Kidney capillary endothelial cell (primary cell): ENCODE results near the gene MYLK.

ENCODE experiments used
- DNase-seq: peaks from one replicate; pipeline ENCODE4 v3.0.0-alpha.2; 2018; ENCODE audit warnings: low spot score

Gene MYLK

GRCh38 chr3:123670743-123671142 is 213.4 kb downstream of the MYLK start:
- no peak for DNase-seq

- no peak for DNase-seq
Measured at GRCh38 chr3:123668906-123669305, 215.2 kb downstream of the MYLK start.

GRCh38 chr3:123667784-123668183 is 216.3 kb downstream of the MYLK start:
- peak; percentile 60 for DNase-seq

GRCh38 chr3:123664753-123665152 is 219.4 kb downstream of the MYLK start:
- no peak for DNase-seq

- no peak for DNase-seq
Measured at GRCh38 chr3:123663977-123664376, 220.2 kb downstream of the MYLK start.

GRCh38 chr3:123661973-123662372 is 222.2 kb downstream of the MYLK start:
- no peak for DNase-seq

GRCh38 chr3:123660900-123661299 is 223.2 kb downstream of the MYLK start:
- peak; percentile 35 for DNase-seq

GRCh38 chr3:123660141-123660675 is 223.9 kb downstream of the MYLK start:
- DNase-seq = no peak

GRCh38 chr3:123658852-123659206 is 225.3 kb downstream of the MYLK start:
- DNase-seq = no peak

GRCh38 chr3:123658118-123658851 is 225.8 kb downstream of the MYLK start:
- DNase-seq = no peak

- no peak for DNase-seq
Measured at GRCh38 chr3:123657568-123657967, 226.6 kb downstream of the MYLK start.

GRCh38 chr3:123657111-123657510 is 227.0 kb downstream of the MYLK start:
- no peak for DNase-seq

- no peak for DNase-seq
Measured at GRCh38 chr3:123656691-123657090, 227.4 kb downstream of the MYLK start.

GRCh38 chr3:123656274-123656673 is 227.9 kb downstream of the MYLK start:
- no peak for DNase-seq

GRCh38 chr3:123655400-123655799 is 228.7 kb downstream of the MYLK start:
- no peak for DNase-seq

- DNase-seq = peak; percentile 39
Measured at GRCh38 chr3:123653221-123653682, 230.9 kb downstream of the MYLK start.

- peak; percentile 75 for DNase-seq
Measured at GRCh38 chr3:123652342-123652984, 231.7 kb downstream of the MYLK start.

- DNase-seq = no peak
Measured at GRCh38 chr3:123651449-123652341, 232.4 kb downstream of the MYLK start.

GRCh38 chr3:123650101-123650500 is 234.0 kb downstream of the MYLK start:
- DNase-seq = no peak

- no peak for DNase-seq
Measured at GRCh38 chr3:123648696-123649405, 235.3 kb downstream of the MYLK start.

- no peak for DNase-seq
Measured at GRCh38 chr3:123644358-123644757, 239.8 kb downstream of the MYLK start.

- no peak for DNase-seq
Measured at GRCh38 chr3:123642957-123643330, 241.2 kb downstream of the MYLK start.
